ENCODE data around the gene SSX1.
"Not testable (repeated sequence)": the region's sequence is repeated elsewhere in the genome, so short reads cannot be mapped to it uniquely, and the experiment has no call there.

SSX1 gene

DNA sequence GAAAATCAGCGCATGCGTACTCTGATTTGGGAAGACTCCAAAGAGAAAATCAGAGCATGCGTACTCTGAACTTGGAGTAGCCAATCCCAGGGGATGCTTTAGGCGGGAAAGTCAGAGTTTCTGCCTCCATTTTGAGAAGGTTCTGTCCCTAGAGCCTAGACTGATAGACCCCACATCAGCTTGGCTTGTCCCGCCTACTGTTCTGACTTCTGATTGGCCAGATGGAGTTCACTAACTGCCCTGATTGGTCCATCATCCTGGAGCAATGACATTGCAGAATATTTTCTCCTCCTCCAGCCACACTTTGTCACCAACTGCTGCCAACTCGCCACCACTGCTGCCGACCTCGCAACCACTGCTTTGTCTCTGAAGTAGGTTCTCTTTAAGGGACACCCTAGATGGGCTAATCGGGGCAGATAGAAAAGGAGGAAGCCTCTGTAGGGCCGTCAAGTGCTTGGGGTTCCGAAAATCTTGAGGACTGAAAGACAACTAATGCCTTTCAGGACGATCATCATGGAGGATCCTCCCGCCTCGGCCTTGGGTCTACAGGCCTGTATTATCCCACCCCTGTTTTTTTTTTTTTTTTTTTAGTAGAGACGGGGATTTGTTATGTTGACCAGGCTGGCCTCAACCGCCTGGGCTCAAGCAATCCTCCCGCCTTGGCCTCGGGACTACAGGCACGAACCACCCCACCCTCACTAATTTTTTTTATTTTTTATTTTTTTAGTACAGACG, at the start of gene SSX1:
TSS of gene SSX1 (plus strand) at position 331 of the 735 bp plus-strand sequence. CDS start 1,850 bp downstream, outside the sequence.
- DNase-seq, result not testable (repeated sequence)

DNA sequence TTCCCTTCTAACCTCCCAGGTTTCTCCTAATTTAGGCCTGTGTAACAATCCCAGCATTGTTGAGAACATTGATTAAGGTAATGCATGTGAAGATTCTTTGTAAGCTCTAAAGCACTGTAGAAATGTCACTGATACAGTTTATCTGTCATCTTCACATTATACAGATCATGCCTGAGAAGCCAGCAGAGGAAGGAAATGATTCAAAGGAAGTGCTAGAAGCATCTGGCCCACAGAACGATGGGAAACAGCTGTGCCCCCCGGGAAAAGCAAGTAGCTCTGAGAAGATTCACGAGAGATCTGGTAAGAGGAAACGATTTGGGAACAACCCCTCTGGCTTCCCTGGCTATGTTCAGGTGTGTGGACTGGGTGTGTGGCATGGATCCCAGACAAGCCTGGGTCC, 40.9 kb upstream of the SSX1 start:
- not testable (repeated sequence) for DNase-seq

- DNase-seq, result not testable (repeated sequence)
These were observed 31.0 kb upstream of the SSX1 start for GRCh38 chrX:48224196-48224595.

DNA sequence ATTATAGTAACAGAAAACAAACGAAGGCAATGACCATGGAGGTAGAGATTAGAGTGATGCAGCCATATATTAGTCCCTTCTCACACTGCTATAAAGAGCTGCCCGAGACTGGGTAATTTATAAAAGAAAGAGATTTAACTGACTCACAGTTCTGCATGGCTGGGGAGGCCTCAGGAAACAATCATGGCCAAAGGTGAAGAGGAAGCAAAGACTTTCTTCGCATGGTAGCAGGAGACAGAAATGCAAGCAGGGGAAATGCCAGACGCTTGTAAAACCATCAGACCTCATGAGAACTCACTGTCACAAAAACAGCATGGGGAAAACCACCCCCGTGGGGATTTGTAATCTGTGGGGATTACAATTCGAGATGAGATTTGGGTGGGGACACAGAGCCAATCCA, 2.2 kb upstream of the SSX1 start:
- DNase-seq, result not testable (repeated sequence)

DNA sequence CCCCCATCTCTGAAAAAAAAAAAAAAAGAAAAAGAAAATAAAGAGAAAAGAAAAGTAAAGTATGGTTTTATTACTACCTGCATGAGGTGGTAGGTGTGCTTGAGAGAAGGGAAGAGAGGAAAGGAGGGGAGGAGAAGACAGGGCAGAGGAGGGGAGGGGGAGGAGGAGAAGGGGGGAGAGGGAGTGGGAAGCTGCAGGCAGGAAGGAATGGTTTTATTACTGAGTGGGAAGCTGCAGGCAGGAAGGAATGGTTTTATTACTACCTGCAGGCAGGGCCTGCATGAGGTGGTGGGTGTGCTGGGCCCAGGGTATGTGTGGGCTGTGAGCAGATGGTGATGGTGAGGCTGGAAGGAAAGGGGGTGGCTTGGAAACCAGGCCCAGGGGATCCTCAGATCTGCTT, 19.2 kb downstream of the SSX1 start:
- not testable (repeated sequence) for DNase-seq

DNA sequence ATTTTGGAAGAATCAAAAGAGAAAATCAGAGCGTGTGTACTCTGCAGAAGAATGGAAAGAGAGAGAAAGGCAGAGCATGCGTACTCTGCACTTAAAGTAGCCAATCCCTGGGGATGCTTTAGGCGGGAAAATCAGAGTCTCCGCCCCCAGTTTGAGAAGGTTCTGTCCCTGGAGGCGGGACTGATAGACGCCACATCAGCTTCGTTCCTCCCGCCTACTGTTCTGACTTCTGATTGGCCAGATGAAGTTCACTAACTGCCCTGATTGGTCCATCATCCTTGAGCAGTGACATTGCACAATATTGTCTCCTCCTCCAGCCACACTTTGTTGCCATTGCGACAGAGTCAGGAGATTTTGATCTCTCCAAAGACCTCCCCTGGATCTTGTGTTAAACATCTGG, 23.8 kb downstream of the SSX1 start:
- no peak for DNase-seq

GRCh38 chrX:48280729-48281128, 25.5 kb downstream of the SSX1 start:
- not testable (repeated sequence) for DNase-seq

GRCh38 chrX:48306175-48306574, 51.0 kb downstream of the SSX1 start:
- no peak for DNase-seq

DNA sequence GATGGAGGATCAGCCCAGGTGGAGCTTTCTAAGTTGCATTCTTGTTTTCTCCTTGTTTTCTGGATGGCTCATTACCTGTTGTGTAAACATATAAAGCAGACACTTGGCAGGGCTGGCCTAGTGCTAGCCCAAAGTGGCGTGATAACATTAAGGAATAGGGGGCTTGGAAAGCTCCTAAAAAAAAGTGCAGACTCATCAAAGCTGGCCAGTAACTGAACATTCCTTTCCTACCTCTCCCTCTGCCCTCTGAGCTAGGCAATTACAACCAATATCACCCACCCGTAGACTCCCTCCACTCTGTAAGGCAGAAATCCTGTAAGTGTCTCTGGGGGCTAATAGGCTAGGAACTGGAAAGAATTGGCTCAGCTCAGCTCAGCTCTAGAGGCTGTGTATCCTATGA, 58.8 kb downstream of the SSX1 start:
- DNase-seq, result not testable (repeated sequence)

All from activated CD4-positive, alpha-beta T cell treated with anti-CD3 and anti-CD28 coated beads for 1 hour (primary cell).